Esophagus squamous epithelium (tissue), 5 donors: ENCODE data around the gene ASXL3. TPM values are rescaled to one million over a fixed set of nuclear protein-coding genes. Genes with fewer than 3 reads are reported as not detected.

Experiments
- DNase-seq: peaks from one replicate; lab custom pipeline; 2025; lab: John Stamatoyannopoulos, UW
- H3K27ac ChIP-seq, 4 donors: fragments of 200-600 bp; sonication (generic); one replicate each; pipeline ENCODE4 v1.5.1; 2016 to 2019; ENCODE audit warnings: mild to moderate bottlenecking in 1 of 4
- H3K27me3 ChIP-seq, 4 donors: fragments of 200-600 bp; sonication (generic); 1 replicate in 3 of 4; 2 replicates in 1 of 4; pipeline versions ENCODE4 v1.5.1 to v1.6.0; 2017 to 2021; ENCODE audit warnings: antibody characterized with exemption in 1 of 4
- H3K36me3 ChIP-seq, 3 donors: fragments of 200-600 bp; sonication (generic); one replicate each; pipeline ENCODE4 v1.5.1; 2016 to 2019
- H3K4me1 ChIP-seq, 3 donors: fragments of 200-600 bp; sonication (generic); one replicate each; pipeline ENCODE4 v1.5.1; 2017 to 2019
- H3K4me3 ChIP-seq, 4 donors: fragments of 200-600 bp; sonication (generic); 1 replicate in 3 of 4; 2 replicates in 1 of 4; pipeline ENCODE4 v1.5.1; 2016 to 2019; ENCODE audit warnings: mild to moderate bottlenecking in 2 of 4, moderate library complexity in 1 of 4
- H3K9me3 ChIP-seq, 3 donors: fragments of 200-600 bp; sonication (generic); one replicate each; pipeline ENCODE4 v1.5.1; 2016 to 2019
- CTCF ChIP-seq, 6 experiments: fragments of 450-650 bp in 4 of 6; fragments of 200-600 bp in 2 of 6; sonication (generic) in 2 of 6; IDR thresholded peaks; one replicate each; pipeline ENCODE4 v1.5.1; 2016 to 2019; ENCODE audit warnings: antibody characterized with exemption in 6 of 6, mild to moderate bottlenecking in 4 of 6, moderate library complexity in 4 of 6
- POLR2A ChIP-seq, 4 donors: fragments of 450-650 bp; IDR thresholded peaks; one replicate each; pipeline ENCODE4 v1.6.1; 2017; ENCODE audit warnings: antibody characterized with exemption in 4 of 4, mild to moderate bottlenecking in 4 of 4, moderate library complexity in 3 of 4
- WGBS, 2 donors: methylation state at CpG; one replicate each; pipeline ENCODE4 v1.1.5; 2018; 5-methylcytosine and 5-hydroxymethylcytosine counted together
- intact Hi-C: fragments of 100-400 bp; cut with DNase I; formaldehyde crosslinking; loops from one replicate; pipeline ENCODE4 v1.15.0; 2022
- total RNA-seq, 4 donors: library from RNA; depleted of rRNA; stranded (reverse); fragments of >200 nt; gene quantifications; one replicate each; pipeline ENCODE4 v1.1.0, GENCODE V29; 2016
- donor health status: DM: yes; HTN: yes; CAD: no.

Gene ASXL3
- total RNA-seq, 4 donors from 2014 or later = 0.18 to 0.57 (median 0.18) TPM; not detected in 1

- TF ChIP-seq POLR2A (IDR thresholded peaks at IDR 0.05) (no peak), CTCF (IDR thresholded peaks at IDR 0.05) (no peak)
- no peaks in the 10 kb centered on the region for H3K27me3 ChIP-seq
- no peaks in the 10 kb centered on the region for H3K9me3 ChIP-seq
- no peak for DNase-seq
- no peaks in the 10 kb centered on the region for H3K36me3 ChIP-seq
- no peak overlapping the region for H3K27ac ChIP-seq
- intact Hi-C loops = no loop called here
- H3K4me3 ChIP-seq = no peak overlapping the region
- 54 to 63% methylated on average over 3 of the region's 3 CpGs for WGBS, 2 donors
- H3K4me1 ChIP-seq = no peaks in the 10 kb centered on the region
Observed at GRCh38 chr18:33541316-33541715, 36.7 kb upstream of the ASXL3 start.

- no peak for DNase-seq
Observed at GRCh38 chr18:33556846-33557245, 21.2 kb upstream of the ASXL3 start.

DNA sequence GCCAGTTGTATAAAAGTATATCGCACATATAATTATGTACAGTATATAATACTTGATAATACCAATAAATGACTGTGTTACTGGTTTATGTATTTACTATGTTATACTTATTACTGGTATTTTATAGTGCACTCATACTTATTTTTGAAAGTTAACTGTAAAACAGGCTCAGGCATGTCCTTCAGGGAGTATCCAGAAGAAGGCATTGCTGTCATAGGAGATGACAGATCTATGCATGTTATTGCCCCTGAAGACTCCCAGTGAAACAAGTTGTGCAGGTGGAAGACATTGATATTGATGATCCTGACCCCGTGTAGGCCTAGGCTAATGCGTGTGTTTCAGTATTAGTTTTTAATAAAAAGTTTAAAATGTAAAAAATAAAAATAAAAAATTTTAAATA, 20.3 kb upstream of the ASXL3 start:
- Histone ChIP-seq H3K36me3 (no peaks in the 10 kb centered on the region), H3K4me1 (no peaks in the 10 kb centered on the region), H3K27me3 (no peaks in the 10 kb centered on the region), H3K4me3 (no peak overlapping the region), H3K27ac (no peak overlapping the region), H3K9me3 (no peaks in the 10 kb centered on the region)
- DNase-seq = no peak
- 53 to 61% methylated on average over 3 of the region's 3 CpGs for WGBS, 2 donors
- TF ChIP-seq POLR2A (IDR thresholded peaks at IDR 0.05) (no peak), CTCF (IDR thresholded peaks at IDR 0.05) (no peak)
- intact Hi-C loops = no loop called here

More at GRCh38 chr18:33556846-33557245, 21.2 kb upstream of the ASXL3 start:
- Histone ChIP-seq H3K4me1 (no peaks in the 10 kb centered on the region), H3K36me3 (no peaks in the 10 kb centered on the region), H3K9me3 (no peaks in the 10 kb centered on the region), H3K4me3 (no peak overlapping the region), H3K27me3 (no peaks in the 10 kb centered on the region), H3K27ac (no peak overlapping the region)
- intact Hi-C loops = no loop called here
- TF ChIP-seq POLR2A (IDR thresholded peaks at IDR 0.05) (no peak), CTCF (IDR thresholded peaks at IDR 0.05) (no peak)
- 42 to 68% methylated on average over 2 of the region's 2 CpGs for WGBS, 2 donors

- Histone ChIP-seq H3K27ac (no peak overlapping the region), H3K4me3 (no peak overlapping the region), H3K9me3 (no peaks in the 10 kb centered on the region), H3K4me1 (no peaks in the 10 kb centered on the region), H3K27me3 (no peaks in the 10 kb centered on the region), H3K36me3 (no peaks in the 10 kb centered on the region)
- 33 to 91% methylated on average over 1 of the region's 1 CpG for WGBS, 2 donors
- no peak for DNase-seq
- intact Hi-C loops = no loop called here
- TF ChIP-seq POLR2A (IDR thresholded peaks at IDR 0.05) = no peak
- TF ChIP-seq CTCF (IDR thresholded peaks at IDR 0.05) = no peak
Observed at GRCh38 chr18:33558529-33558928, 19.5 kb upstream of the ASXL3 start.

DNA sequence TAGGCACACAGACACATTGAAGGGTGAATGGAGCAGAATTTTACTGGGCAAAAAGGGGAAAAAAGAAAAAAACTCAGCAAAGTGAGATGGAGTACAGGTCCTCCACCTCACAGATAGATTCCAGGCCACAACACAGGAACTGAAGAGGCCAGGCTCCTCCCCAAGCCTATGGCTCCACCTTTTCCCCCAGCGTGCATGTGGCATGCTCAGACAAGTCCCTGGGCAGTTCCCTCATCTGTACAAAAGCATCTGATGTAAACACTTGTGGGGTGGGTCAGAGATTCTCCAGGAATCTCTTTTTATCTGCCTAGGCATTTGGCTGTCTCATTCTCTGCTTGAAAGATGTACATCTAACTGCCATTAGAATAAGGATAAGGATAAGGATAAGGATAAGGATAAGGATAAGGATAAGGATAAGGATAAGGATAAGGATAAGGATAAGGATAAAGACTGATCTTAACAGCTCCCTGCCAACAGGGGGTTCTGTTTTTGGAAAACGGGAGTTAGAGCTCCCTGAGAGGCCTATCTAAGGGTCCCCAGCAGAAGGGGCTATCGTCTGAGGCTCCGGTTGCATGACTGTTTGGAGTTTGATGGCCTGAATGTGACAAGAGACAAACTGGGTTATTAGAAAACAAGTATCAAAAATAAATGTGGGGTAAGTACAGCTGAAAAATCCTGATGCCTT, 17.2 kb upstream of the ASXL3 start:
- Histone ChIP-seq H3K27ac (no peak overlapping the region), H3K27me3 (no peaks in the 10 kb centered on the region), H3K4me1 (no peaks in the 10 kb centered on the region), H3K4me3 (no peak overlapping the region), H3K36me3 (no peaks in the 10 kb centered on the region), H3K9me3 (no peaks in the 10 kb centered on the region)
- DNase-seq = no peak
- intact Hi-C loops = no loop called here
- TF ChIP-seq CTCF (IDR thresholded peaks at IDR 0.05) = no peak
- no peak for TF ChIP-seq POLR2A (IDR thresholded peaks at IDR 0.05)
- 58 to 62% methylated on average over 4 of the region's 4 CpGs for WGBS, 2 donors
